ENCODE results near the gene ZCCHC7.

GRCh38 chr9:37082214-37082765 lies 38.1 kb upstream of the ZCCHC7 start:
- TF ChIP-seq POLR2A (IDR thresholded peaks at IDR 0.05) (no peak), CTCF (IDR thresholded peaks at IDR 0.05) (no peak)
